ENCODE results near the gene NPR2.

Gene NPR2

DNA sequence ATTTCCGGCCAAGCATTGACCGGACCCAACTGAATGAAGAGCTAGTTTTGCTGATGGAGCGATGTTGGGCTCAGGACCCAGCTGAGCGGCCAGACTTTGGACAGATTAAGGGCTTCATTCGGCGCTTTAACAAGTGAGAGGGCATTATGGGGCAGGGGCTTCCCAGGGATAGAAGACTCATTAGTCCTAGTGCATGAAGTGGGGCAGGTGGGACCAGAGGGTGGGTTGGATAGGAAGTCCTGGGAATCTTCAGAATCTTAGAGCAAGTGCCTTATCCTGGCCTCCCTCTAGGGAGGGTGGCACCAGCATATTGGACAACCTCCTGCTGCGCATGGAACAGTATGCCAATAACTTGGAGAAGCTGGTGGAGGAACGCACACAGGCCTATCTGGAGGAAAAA lies 14.7 kb downstream of the NPR2 start:
- Histone ChIP-seq H3K4me3 (ENCODE audit: low read depth, low read length) (no peak overlapping the region), H3K27me3 (replicated peaks) (no peaks in the 10 kb centered on the region), H3K36me3 (replicated peaks) (peaks cover 5% of the 10 kb centered on the region), H3K27ac (no peak overlapping the region)
- in situ Hi-C loops (cut with HindIII; ENCODE audit: low pct_ligation_motif_present, low sequenced_read_pairs): no loop called here
- no peak for DNase-seq
- TF ChIP-seq CTCF (IDR thresholded peaks at IDR 0.05; ENCODE audit: low read depth, low read length, missing control alignments): no peak

GRCh38 chr9:35808433-35808832 lies 17.0 kb downstream of the NPR2 start:
- no peak for TF ChIP-seq CTCF (IDR thresholded peaks at IDR 0.05; ENCODE audit: low read depth, low read length, missing control alignments)
- H3K27me3 ChIP-seq (replicated peaks): no peaks in the 10 kb centered on the region
- no peak for DNase-seq
- in situ Hi-C loops (cut with HindIII; ENCODE audit: low pct_ligation_motif_present, low sequenced_read_pairs): no loop called here
- no peak overlapping the region for H3K4me3 ChIP-seq (ENCODE audit: low read depth, low read length)
- H3K36me3 ChIP-seq (replicated peaks): peaks cover 3% of the 10 kb centered on the region
- H3K27ac ChIP-seq: no peak overlapping the region

GRCh38 chr9:35810122-35810521 lies 18.7 kb downstream of the NPR2 start:
- no peak for TF ChIP-seq CTCF (IDR thresholded peaks at IDR 0.05; ENCODE audit: low read depth, low read length, missing control alignments)
- DNase-seq: no peak
- Histone ChIP-seq H3K4me3 (ENCODE audit: low read depth, low read length) (no peak overlapping the region), H3K36me3 (replicated peaks) (peaks cover 3% of the 10 kb centered on the region), H3K27ac (no peak overlapping the region), H3K27me3 (replicated peaks) (no peaks in the 10 kb centered on the region)
- in situ Hi-C loops (cut with HindIII; ENCODE audit: low pct_ligation_motif_present, low sequenced_read_pairs): no loop called here

GRCh38 chr9:35811381-35812024 lies 20.1 kb downstream of the NPR2 start:
- DNase-seq: no peak
- H3K4me3 ChIP-seq (ENCODE audit: low read depth, low read length): peak overlapping the region; percentile 59
- no peaks in the 10 kb centered on the region for H3K36me3 ChIP-seq (replicated peaks)
- TF ChIP-seq CTCF (IDR thresholded peaks at IDR 0.05; ENCODE audit: low read depth, low read length, missing control alignments): no peak
- in situ Hi-C loops (cut with HindIII; ENCODE audit: low pct_ligation_motif_present, low sequenced_read_pairs): no loop called here
- H3K27me3 ChIP-seq (replicated peaks): no peaks in the 10 kb centered on the region
- no peak overlapping the region for H3K27ac ChIP-seq

DNA sequence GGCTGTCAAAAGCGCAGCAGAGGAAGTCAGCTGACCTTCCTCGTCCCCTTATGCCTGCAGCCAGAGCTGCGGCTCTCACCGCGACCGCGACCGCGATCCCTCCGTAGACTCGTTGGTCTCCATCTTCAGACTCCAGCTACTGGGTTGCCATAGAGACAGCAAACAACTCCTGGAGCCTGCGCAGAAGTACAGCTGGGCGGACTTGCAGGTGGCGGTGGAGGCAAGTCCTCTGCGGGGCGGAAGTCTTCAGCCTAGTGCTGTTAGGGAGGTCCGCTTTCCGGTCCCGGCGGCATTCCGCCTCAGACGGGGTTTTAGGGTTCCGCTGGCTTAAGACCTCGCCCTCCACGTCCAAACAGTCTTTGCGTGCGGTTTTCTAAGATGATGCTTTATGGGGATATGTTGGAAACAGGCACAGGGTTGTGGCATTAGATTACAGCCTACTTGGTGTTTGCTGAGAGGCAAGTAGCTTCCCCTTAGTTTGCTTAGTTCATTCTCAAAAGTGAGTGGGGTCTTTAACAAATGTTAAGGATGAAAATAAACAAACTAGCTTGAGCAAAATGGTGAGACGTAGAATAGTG lies 20.7 kb downstream of the NPR2 start, which contains the start of gene SPAG8:
Gene SPAG8, minus strand, starts transcription at position 238 of the 578 bp plus-strand sequence. Its CDS starts 115 bp downstream, at position 123.
- peak within 1 kb of the TSS; percentile 32 for H3K27ac ChIP-seq
- H3K4me3 ChIP-seq (ENCODE audit: low read depth, low read length): peak within 1 kb of the TSS; percentile 59
- in situ Hi-C loops (cut with HindIII; ENCODE audit: low pct_ligation_motif_present, low sequenced_read_pairs): no loop called here
- no peaks in the 10 kb centered on the region for H3K36me3 ChIP-seq (replicated peaks)
- peak; percentile 96 for DNase-seq
- TF ChIP-seq CTCF (IDR thresholded peaks at IDR 0.05; ENCODE audit: low read depth, low read length, missing control alignments): no peak
- no peaks in the 10 kb centered on the region for H3K27me3 ChIP-seq (replicated peaks)
